Measurements from ENCODE around the gene STARD4.

STARD4 gene

DNA sequence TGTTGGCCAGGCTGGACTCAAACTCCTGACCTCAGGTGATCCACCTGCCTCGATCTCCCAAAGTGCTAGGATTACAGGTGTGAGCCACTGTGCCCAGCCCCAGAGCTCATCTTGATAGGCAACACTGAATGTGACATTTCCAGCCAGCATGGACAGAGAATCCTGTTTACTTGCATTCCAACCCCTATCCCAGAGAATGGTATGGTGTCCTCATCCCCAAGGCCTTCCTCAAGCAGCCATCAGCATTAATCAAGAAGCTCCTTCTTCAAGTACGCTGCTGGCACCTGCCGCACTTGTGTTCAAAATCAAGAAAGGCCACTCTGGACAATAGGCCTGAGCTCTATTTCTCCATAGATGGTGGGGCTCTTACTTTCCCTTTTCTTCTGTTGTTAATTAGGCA lies 40.2 kb downstream of the STARD4 start:
- no peak for DNase-seq (ENCODE audit: low read depth in 2 of 2)

DNA sequence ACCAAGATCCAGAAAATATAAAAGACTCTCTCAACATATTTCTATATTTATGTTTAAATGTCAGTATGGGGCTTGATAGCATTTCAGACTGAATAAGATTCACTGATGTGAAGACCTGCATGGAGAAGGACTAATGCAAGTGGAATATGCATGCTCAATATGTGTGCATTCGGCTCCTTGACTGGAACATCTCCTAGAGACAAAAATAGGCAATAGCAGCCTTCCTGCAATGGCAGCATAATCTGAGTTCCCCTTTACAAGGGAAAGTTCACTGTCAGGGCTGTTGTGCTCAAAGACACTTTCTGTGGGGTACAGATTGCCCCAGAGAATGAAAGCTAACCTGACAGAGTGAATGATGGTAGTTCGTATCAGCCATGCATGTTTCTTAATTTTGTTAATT lies 42.4 kb downstream of the STARD4 start:
- DNase-seq (ENCODE audit: low read depth in 2 of 2) = no peak

DNA sequence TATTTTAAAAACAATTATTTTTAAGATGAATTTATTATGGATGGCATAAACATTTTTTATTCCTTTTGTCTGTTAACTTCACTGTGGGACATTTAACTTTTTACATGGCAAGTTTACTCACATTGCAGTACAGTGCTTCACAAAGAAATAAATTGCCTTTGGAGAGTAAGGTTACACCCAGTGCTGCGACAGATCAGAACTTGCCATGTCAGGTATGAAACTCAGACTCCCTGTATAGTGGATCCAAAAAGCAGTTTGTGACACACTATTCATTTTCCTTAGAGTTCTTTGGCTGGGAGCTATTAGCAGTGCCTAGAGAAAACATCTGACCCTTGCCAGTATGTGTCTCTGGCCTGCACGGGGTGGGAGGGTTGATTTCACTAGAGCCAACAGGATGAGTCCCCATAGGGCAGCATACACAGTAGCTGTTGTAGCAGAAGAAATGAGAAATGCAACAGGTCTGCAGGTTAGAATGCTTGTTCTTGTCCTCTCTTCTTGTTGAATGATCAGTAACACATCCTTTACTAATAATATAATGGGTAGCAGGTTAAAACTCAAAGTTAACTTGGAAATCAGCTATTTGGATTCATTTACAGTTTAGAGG lies 42.9 kb downstream of the STARD4 start:
- DNase-seq (ENCODE audit: low read depth in 2 of 2) = no peak

DNA sequence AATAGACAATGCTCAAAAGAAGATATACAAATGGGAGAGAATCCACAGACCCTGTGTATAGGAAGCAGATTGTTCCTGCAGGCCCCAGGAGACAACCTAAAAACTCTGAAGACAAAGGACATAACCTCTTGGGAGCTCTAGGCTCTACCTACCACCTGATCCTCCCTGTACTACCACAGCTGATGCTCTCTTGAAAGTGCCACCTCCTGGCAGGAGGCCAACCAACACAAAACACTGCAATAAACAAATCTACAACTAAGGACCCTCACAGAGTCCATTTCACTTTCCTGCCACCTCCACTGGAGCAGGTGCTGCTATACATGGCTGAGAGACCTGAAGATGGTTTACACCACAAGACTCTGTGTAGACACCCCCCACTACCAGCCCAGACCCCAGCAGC lies 49.0 kb downstream of the STARD4 start:
- DNase-seq (ENCODE audit: low read depth in 2 of 2) = no peak

DNA sequence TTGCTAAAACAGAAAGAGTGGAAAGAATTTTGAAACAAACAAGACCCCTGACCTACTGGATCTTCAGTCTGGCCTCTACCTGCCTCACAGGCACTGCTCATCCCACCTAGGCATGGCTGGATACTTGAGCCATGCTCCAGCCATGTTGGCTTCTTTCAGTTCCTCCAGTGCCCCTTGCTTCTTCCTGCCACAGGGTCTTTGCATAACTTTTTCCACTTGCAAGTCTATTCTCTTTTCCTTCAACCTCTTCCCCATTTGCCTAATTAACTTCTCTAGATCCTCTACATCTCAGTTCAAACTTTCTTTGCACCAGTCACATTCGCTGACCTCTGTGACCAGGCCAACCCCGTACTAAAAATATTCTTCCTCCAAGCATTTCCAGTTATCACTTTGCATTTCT lies 50.4 kb downstream of the STARD4 start:
- no peak for DNase-seq (ENCODE audit: low read depth in 2 of 2)

DNA sequence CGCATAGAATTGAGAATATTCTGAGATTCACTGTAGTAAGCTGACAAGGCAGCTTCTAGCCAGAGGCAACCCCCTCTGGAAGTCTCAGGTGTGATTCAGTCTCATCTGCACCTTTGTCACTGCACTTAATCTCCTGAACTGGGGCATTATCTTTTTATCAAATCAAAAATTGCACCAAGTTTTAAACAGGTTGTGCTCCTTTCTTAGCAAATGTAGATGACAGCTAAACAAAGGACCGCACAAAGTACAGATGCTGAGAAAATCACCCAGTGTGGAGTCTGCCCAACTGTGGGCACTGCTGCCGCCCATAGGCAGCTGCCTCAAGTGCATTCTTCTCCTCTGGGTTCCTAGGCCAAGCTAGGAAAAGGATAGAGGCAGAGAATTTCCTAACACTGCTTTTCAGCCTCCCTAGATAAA lies 51.1 kb downstream of the STARD4 start:
- peak in 1 of 2 experiments; percentile 10 for DNase-seq (ENCODE audit: low read depth in 2 of 2)

DNA sequence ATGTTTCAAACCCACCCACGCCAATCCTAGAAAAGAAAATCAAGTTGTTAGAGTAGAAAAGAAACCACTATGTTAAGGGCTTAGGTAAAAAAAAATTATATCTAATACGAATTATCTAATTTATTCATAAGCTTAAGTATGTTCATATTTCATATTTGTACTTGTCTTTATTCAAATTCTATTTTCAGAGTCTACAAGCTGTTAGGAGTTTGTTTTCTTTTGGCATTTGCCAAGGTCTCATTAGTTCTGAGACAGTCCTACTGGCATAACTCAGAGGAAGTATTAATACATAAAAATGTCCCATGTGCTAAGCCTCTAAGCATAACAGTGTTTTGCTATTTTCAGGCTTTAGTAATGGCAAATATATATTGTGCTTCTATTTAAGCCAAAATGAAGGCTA lies 57.6 kb downstream of the STARD4 start:
- DNase-seq (ENCODE audit: low read depth in 2 of 2) = no peak

DNA sequence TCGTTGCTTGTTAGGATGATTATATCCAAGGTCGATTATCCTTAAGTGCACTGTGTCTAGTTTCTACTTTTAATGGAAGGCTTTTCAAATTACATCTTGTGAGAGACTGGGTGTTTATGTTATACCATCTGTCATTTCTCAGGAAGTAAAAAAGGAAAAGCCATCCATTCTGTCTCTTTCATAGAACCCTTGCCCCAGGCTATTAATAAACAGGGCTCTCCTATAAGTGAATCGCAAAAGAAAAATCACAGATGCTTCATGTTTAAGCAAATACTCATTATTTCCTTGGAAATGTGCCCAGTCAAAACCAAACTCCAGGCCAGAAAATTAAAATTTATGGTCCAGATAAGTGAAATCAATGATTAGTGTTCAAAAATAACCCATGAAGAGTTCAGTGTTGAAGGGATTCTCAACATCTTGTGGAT lies 58.1 kb downstream of the STARD4 start:
- DNase-seq (ENCODE audit: low read depth in 2 of 2) = peak; percentile 52 to 55

DNA sequence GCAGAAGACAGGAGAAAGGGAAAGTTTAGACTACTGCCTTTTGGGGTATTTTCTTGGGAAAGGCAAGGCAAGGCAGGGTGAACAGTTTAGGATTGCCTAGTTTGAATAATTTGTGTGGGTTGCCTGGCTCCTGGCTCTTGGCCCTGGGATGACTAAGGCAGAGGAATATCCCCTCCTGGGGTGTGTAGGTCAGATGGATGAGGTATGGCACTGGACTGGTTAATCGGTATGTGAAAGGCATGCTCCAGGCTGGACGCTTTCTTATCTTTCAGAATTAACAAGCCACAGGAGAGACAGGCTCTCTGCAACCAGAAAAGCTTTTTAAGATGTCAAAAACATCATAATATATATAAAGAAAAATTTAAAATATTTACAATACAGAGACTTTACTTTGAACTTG lies 58.6 kb downstream of the STARD4 start:
- DNase-seq (ENCODE audit: low read depth in 2 of 2) = no peak

DNA sequence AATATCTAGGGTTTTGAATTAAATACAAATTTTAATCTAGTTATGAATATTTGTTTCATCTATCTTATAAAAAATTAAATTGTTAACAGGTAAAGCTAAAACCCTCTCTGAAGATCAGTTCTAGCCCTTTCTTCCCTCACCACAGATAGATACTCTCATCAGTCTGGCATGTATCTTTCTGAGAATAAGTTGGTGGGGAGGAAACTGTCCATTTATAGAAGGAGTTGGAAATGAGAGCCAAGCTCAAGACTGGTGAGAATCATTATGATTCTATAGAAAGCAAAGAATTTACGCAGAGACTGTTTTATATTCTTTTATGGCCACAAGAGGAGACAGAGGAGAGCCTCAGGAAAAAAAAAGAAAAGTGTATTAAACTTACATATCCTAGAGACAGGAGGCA lies 59.0 kb downstream of the STARD4 start:
- DNase-seq (ENCODE audit: low read depth in 2 of 2) = no peak

DNA sequence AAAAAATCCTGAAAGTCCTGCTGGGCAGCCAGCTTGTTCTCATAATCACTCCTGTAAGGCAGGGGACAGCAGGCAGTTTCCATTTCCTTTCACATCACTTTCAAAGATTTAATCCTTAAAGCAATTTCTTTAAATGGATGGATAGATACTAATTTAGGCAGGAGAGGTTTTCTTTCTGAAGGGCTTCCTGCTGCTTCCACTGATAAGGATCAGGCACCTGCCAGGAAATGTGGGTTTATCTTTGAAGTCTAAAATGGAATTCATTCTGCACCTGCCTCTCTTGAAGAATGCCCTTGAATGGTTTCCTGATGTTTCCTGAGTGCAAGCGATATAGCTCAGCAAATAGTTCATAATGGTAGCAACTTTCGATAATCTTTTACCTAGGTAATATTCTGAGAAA lies 64.5 kb downstream of the STARD4 start:
- no peak for DNase-seq (ENCODE audit: low read depth in 2 of 2)

DNA sequence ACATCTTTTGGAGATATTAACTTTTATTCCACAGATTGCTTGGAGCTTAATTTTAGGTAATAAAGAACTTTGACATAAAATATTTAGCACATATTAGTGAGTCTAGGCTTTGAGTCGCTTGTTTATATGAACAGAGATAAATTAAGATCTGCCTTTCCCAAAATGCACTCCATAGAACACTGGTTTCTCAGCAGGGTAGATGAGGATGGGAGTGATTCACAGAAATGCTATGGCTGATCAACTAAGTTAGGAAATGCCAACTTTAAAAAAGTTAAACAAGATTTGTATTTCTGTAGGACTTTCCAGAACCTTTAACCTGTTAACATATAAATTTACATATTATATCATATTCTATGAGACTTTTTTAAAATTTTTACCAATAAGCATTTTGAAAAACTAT lies 65.2 kb downstream of the STARD4 start:
- no peak for DNase-seq (ENCODE audit: low read depth in 2 of 2)

All from fibroblast of skin of left quadriceps (primary cell).